A673 (cell line): ENCODE measurements around the gene ST7L.

Source experiments
- EZH2 ChIP-seq: fragments of 200-600 bp; sonication (generic); IDR thresholded peaks from 2 replicates; pipeline ENCODE4 v1.6.1; 2017; ENCODE audit warnings: borderline replicate concordance, low read depth, mild to moderate bottlenecking, mixed read lengths, antibody characterized with exemption, low read length; ENCODE audit not compliant: poor library complexity, severe bottlenecking
- TF ChIP-seq, protein P1 (sequence below): fragments of 300-800, 200-600 bp; sonication (generic); conservative IDR thresholded peaks from 2 replicates; pipeline ENCODE4 v1.5.1; 2017; ENCODE audit warnings: low read depth, mild to moderate bottlenecking, antibody characterized with exemption, low read length, moderate library complexity, mixed read lengths

DNA sequence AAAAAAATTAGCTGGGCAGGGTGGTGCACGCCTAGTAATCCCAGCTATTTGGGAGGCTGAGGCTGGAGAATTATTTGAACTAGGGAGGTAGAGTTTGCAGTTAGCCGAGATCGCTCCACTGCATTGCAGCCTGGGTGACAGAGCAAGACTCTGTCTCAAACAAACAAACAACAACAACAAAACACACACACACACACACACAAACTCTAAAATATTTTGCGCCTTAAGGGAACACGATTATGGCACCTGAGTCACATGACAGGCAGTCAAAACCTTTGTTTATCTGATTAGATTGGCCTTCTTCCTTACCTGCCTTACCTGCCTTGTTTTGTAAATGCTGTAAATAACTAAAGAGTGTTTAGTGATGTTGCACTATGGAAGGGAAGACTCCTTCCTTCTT, 130.8 kb downstream of the ST7L start:
- TF ChIP-seq, protein P1, sequence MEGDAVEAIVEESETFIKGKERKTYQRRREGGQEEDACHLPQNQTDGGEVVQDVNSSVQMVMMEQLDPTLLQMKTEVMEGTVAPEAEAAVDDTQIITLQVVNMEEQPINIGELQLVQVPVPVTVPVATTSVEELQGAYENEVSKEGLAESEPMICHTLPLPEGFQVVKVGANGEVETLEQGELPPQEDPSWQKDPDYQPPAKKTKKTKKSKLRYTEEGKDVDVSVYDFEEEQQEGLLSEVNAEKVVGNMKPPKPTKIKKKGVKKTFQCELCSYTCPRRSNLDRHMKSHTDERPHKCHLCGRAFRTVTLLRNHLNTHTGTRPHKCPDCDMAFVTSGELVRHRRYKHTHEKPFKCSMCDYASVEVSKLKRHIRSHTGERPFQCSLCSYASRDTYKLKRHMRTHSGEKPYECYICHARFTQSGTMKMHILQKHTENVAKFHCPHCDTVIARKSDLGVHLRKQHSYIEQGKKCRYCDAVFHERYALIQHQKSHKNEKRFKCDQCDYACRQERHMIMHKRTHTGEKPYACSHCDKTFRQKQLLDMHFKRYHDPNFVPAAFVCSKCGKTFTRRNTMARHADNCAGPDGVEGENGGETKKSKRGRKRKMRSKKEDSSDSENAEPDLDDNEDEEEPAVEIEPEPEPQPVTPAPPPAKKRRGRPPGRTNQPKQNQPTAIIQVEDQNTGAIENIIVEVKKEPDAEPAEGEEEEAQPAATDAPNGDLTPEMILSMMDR = no peak
- TF ChIP-seq EZH2 = no peak
